ENCODE results near the gene APC.

Gene APC

GRCh38 chr5:112737463-112738190 lies at the start of gene APC:
Gene APC (plus strand): TSS chr5:112737885. CDS start chr5:112754891, 17,006 bp downstream.
- in situ Hi-C loops (cut with MboI; ENCODE audit: low sequenced_read_pairs), result no loop called here

GRCh38 chr5:112689155-112689909 lies 48.4 kb upstream of the APC start:
- in situ Hi-C loops (cut with MboI; ENCODE audit: low sequenced_read_pairs), result no loop called here

GRCh38 chr5:112690605-112691338 lies 46.9 kb upstream of the APC start:
- in situ Hi-C loops (cut with MboI; ENCODE audit: low sequenced_read_pairs), result no loop called here

DNA sequence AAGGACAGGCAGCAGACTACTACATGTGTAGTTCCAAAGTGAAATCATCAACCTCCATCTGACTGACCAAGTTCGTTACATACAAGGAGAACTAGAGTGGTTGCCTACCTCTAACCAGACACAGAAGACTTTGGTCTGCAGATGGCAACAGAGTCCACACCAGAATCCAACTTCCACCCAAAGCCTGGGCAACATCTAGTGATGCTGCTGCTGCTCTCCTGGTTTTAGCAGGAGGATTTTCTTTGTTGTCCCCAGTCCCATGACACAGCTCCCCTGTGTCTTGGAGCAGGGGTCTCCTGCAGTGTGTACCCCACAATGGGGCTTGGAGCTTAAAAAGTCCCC lies 46.4 kb upstream of the APC start:
- in situ Hi-C loops (cut with MboI; ENCODE audit: low sequenced_read_pairs), result no loop called here

DNA sequence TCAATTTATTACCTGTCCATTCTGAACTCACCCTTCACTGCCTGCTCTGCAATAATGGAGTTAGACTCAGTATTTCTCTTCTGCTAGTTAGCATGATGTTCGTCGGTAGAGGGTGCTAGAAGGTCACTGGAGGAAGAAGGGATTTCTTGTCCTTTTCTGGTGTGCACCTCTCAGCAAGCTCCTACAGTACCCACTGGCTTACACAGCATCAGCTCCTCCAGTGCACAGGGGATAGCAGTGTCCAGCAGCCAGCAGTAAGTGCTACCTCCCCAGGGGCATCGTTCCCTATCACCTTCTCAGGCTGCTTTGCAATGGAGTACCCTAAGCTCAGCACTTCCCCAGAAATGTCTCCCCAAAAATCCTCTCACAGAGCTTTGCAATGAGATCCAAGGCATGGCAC lies 45.9 kb upstream of the APC start:
- in situ Hi-C loops (cut with MboI; ENCODE audit: low sequenced_read_pairs), result no loop called here

DNA sequence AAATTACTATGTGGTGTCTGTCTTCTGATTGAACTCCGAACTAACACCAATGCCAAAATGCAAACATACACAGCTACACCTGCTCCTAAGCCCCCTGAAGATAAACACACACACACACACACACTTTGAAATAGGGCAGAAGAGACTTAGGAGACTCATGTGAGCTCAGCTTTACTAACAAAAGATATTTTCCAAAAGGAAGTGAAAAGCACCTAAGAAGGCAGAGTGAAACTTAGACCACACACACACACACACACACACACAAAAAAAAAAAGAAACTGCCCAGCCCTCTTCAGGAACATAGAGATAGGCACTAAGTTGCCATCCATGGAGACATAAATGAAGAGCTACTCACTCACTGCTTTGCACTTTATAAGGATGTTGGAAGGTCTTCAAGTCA lies 45.2 kb upstream of the APC start:
- in situ Hi-C loops (cut with MboI; ENCODE audit: low sequenced_read_pairs), result no loop called here

- in situ Hi-C loops (cut with MboI; ENCODE audit: low sequenced_read_pairs), result no loop called here
These were observed 44.4 kb upstream of the APC start for GRCh38 chr5:112693301-112693700.

- in situ Hi-C loops (cut with MboI; ENCODE audit: low sequenced_read_pairs), result no loop called here
These were observed 42.6 kb upstream of the APC start for GRCh38 chr5:112694853-112695709.

DNA sequence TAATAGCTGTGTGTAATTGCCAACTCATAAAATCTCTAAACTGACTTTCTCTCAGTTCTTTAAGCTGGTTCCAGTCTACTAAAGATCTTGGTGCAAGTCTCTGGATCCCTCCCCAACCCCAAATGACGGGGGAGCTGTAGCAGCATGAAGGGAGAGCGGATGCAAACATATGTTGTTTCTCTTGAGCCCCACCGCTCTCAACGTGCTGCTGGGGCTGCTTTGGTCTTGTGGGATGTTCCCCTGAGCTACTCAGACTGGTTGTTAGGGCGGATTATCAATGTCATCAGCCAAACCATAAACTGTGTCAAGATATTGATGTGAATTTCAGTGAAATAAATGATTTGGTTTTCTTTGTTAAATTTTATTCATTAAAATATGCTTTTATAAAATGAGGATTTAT lies 40.9 kb upstream of the APC start:
- in situ Hi-C loops (cut with MboI; ENCODE audit: low sequenced_read_pairs), result no loop called here

GRCh38 chr5:112697322-112697721 lies 40.4 kb upstream of the APC start:
- in situ Hi-C loops (cut with MboI; ENCODE audit: low sequenced_read_pairs), result no loop called here

GRCh38 chr5:112697833-112698232 lies 39.9 kb upstream of the APC start:
- in situ Hi-C loops (cut with MboI; ENCODE audit: low sequenced_read_pairs), result no loop called here

GRCh38 chr5:112703866-112704820 lies 33.5 kb upstream of the APC start:
- in situ Hi-C loops (cut with MboI; ENCODE audit: low sequenced_read_pairs), result no loop called here

- in situ Hi-C loops (cut with MboI; ENCODE audit: low sequenced_read_pairs), result no loop called here
These were observed 31.2 kb upstream of the APC start for GRCh38 chr5:112706446-112707016.

DNA sequence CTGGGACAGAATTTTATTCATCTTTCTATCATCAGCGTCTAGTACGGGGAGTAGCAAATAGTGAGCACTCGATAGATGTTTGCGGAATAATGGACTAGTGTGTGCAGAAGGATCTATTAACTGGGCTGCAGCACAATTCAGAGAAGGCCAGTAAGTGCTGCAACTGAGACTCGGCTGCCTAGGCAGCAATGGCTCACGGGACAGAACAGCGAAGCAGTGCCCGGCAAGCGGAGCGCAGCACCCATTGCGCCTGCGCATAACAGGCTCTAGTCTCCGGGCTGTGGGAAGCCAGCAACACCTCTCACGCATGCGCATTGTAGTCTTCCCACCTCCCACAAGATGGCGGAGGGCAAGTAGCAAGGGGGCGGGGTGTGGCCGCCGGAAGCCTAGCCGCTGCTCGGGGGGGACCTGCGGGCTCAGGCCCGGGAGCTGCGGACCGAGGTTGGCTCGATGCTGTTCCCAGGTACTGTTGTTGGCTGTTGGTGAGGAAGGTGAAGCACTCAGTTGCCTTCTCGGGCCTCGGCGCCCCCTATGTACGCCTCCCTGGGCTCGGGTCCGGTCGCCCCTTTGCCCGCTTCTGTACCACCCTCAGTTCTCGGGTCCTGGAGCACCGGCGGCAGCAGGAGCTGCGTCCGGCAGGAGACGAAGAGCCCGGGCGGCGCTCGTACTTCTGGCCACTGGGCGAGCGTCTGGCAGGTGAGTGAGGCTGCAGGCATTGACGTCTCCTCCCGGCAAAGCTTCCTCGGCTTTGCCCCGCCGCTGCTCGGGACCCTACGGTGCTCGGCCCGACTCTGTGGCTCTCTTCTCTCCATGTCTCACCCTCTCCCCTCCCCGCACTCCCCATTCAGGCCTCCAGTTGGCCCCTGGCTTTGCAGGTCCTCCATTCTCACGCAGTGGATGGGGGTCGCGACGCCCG lies 30.2 kb upstream of the APC start:
- in situ Hi-C loops (cut with MboI; ENCODE audit: low sequenced_read_pairs), result no loop called here

GRCh38 chr5:112708103-112708622 lies 29.5 kb upstream of the APC start:
- in situ Hi-C loops (cut with MboI; ENCODE audit: low sequenced_read_pairs), result no loop called here

DNA sequence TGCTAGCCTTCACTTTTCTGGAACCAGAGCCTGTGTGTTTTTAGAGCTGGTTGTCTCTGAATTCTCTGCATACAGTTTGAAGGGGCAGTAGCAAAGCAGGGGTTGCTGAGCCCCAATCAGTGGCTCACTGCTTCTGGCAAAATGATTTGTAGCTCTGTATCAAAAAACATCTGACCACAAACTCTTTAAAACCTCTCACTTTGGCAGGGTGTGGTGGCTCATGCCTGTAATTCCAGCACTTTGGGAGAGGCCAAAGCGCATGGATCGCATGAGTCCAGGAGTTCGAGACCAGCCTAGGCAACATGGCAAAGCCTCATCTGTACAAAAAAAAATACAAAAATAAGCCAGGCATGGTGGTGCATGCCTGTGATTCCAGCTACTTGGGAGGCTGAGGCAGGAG lies 28.3 kb upstream of the APC start:
- in situ Hi-C loops (cut with MboI; ENCODE audit: low sequenced_read_pairs), result no loop called here

GRCh38 chr5:112710896-112711295 lies 26.8 kb upstream of the APC start:
- in situ Hi-C loops (cut with MboI; ENCODE audit: low sequenced_read_pairs), result no loop called here

GRCh38 chr5:112711436-112711835 lies 26.2 kb upstream of the APC start:
- in situ Hi-C loops (cut with MboI; ENCODE audit: low sequenced_read_pairs), result no loop called here

All from hTERT RPE-1 (cell line).